ENCODE results near the gene NLK.

- no peak for TF ChIP-seq CTCF (IDR thresholded peaks at IDR 0.05; ENCODE audit: low read depth, low read length)
- TF ChIP-seq MYC (IDR thresholded peaks at IDR 0.05; ENCODE audit: low read depth, low read length) = no peak
- TF ChIP-seq MAX (IDR thresholded peaks at IDR 0.05; ENCODE audit: low read depth, low read length) = no peak
Observed at GRCh38 chr17:28030386-28030785, 12.1 kb upstream of the NLK start.
